ENCODE measurements around the gene CTAG1A. TPM values are rescaled to one million over a fixed set of nuclear protein-coding genes. Genes with fewer than 3 reads are reported as not detected.
"Not testable (repeated sequence)": the region's sequence is repeated elsewhere in the genome, so short reads cannot be mapped to it uniquely, and the experiment has no call there.

The CTAG1A gene
- total and polyA plus RNA-seq, 4 donors: not detected

- ATAC-seq (ENCODE audit: low FRiP score) (no peak), DNase-seq (no peak)
- no peaks in the 10 kb centered on the region for H3K9me3 ChIP-seq (ENCODE audit: control insufficient read depth, low read length)
- no peaks in the 10 kb centered on the region for H3K36me3 ChIP-seq (ENCODE audit: control insufficient read depth in 1 of 2, insufficient read depth in 2 of 2, low read length in 1 of 2)
- no peaks in the 10 kb centered on the region for H3K4me1 ChIP-seq (ENCODE audit: control insufficient read depth in 1 of 2, insufficient read depth in 2 of 2, low read length in 2 of 2)
- no peak overlapping the region for H3K27ac ChIP-seq (ENCODE audit: low read depth in 1 of 2, low read length in 2 of 2)
- no peak overlapping the region for H3K4me3 ChIP-seq (ENCODE audit: low read length in 2 of 2)
- intact Hi-C loops (cut with DNase I): no loop called here
- 89 to 93% methylated on average over 18 of the region's 18 CpGs for WGBS, 2 donors
- H3K27me3 ChIP-seq (ENCODE audit: control insufficient read depth in 1 of 2, insufficient read depth in 2 of 2, low read length in 1 of 2): no peaks in the 10 kb centered on the region
Measured at GRCh38 chrX:154602766-154603437, 18.0 kb downstream of the CTAG1A start.

DNA sequence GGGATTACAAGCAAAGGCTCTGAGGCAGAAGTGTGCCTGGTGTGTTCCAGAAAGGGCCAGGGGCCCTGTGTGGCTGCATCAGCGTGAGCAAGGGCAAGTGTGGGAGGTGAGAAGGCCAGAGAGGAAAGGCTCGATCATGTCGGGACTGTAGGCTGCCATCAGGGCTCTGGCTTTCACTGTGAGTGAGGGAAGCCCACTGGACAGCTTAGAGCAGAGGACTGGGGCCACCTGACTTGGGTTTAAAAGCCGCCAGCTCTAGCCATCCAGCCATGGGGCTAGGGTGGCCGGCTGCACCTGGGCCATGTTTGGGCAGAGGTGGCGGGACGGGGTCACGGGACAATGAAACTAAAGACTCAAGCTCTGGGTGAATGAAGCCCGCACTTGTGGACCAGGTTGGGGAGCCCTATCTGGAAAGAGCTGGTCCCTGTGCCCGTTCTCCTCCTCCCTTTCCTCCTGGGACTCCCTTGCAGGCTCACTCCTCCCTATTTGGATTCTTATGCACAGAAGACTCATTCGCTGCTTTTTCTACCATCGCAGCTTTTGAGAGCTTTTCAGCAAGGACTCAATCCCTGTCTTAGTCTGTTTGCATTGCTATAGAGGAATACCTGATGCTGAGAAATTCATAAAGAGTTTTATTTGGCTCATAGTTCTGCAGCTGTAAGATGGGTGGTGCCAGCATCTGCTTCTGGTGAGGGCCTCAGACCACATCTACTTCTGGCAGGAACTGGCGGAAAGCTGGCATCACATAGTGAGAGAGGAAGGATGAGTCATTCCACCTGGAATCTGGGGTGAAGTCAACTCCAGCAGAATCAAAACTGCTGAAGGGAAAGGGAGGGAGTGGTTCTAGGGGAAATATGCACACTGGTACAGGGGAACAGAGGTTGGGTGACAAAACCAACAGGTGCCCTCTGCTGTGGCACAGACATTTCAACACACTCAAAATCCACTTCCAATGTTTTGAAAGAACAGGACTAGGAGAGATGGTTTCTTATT, 18.8 kb downstream of the CTAG1A start:
- H3K4me1 ChIP-seq (ENCODE audit: control insufficient read depth in 1 of 2, insufficient read depth in 2 of 2, low read length in 2 of 2): no peaks in the 10 kb centered on the region
- no peak for DNase-seq
- 67 to 68% methylated on average over 13 of the region's 13 CpGs for WGBS, 2 donors
- H3K27ac ChIP-seq (ENCODE audit: low read depth in 1 of 2, low read length in 2 of 2): peak overlapping the region in 1 of 2 donors; percentile 30
- H3K36me3 ChIP-seq (ENCODE audit: control insufficient read depth in 1 of 2, insufficient read depth in 2 of 2, low read length in 1 of 2): no peaks in the 10 kb centered on the region
- ATAC-seq (ENCODE audit: low FRiP score): no peak
- intact Hi-C loops (cut with DNase I): no loop called here
- H3K9me3 ChIP-seq (ENCODE audit: control insufficient read depth, low read length): no peaks in the 10 kb centered on the region
- no peaks in the 10 kb centered on the region for H3K27me3 ChIP-seq (ENCODE audit: control insufficient read depth in 1 of 2, insufficient read depth in 2 of 2, low read length in 1 of 2)
- no peak overlapping the region for H3K4me3 ChIP-seq (ENCODE audit: low read length in 2 of 2)

DNA sequence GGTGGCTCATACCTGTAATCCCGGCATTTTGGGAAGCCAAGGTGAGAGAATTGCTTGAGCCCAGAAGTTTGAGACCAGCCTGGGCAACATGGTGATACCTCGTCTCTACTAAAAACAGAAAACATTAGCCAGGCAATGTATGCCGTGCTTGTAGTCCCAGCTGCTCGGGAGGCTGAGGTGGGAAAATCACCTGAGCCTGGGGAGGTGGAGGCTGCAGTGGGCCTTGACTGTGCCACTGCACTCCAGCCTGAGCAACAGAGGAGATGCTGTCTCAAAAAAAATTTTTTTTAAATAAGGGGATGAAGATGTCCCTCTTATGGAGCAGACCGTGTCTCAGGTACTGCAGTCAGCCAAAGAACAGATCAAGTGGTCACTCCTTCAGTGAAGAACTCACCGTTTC, 20.6 kb downstream of the CTAG1A start:
- H3K36me3 ChIP-seq (ENCODE audit: control insufficient read depth in 1 of 2, insufficient read depth in 2 of 2, low read length in 1 of 2): no peaks in the 10 kb centered on the region
- no peak for ATAC-seq (ENCODE audit: low FRiP score)
- H3K9me3 ChIP-seq (ENCODE audit: control insufficient read depth, low read length): no peaks in the 10 kb centered on the region
- H3K27ac ChIP-seq (ENCODE audit: low read depth in 1 of 2, low read length in 2 of 2): no peak overlapping the region
- no peaks in the 10 kb centered on the region for H3K4me1 ChIP-seq (ENCODE audit: control insufficient read depth in 1 of 2, insufficient read depth in 2 of 2, low read length in 2 of 2)
- intact Hi-C loops (cut with DNase I): no loop called here
- 77 to 89% methylated on average over 6 of the region's 6 CpGs for WGBS, 2 donors
- DNase-seq: no peak
- H3K27me3 ChIP-seq (ENCODE audit: control insufficient read depth in 1 of 2, insufficient read depth in 2 of 2, low read length in 1 of 2): no peaks in the 10 kb centered on the region
- no peak overlapping the region for H3K4me3 ChIP-seq (ENCODE audit: low read length in 2 of 2)

GRCh38 chrX:154607370-154607769, 22.4 kb downstream of the CTAG1A start:
- 73 to 79% methylated on average over 6 of the region's 6 CpGs for WGBS, 2 donors
- intact Hi-C loops (cut with DNase I): no loop called here
- Histone ChIP-seq H3K9me3 (ENCODE audit: control insufficient read depth, low read length) (no peaks in the 10 kb centered on the region), H3K4me1 (ENCODE audit: control insufficient read depth in 1 of 2, insufficient read depth in 2 of 2, low read length in 2 of 2) (no peaks in the 10 kb centered on the region), H3K4me3 (ENCODE audit: low read length in 2 of 2) (no peak overlapping the region), H3K36me3 (ENCODE audit: control insufficient read depth in 1 of 2, insufficient read depth in 2 of 2, low read length in 1 of 2) (no peaks in the 10 kb centered on the region), H3K27ac (ENCODE audit: low read depth in 1 of 2, low read length in 2 of 2) (no peak overlapping the region), H3K27me3 (ENCODE audit: control insufficient read depth in 1 of 2, insufficient read depth in 2 of 2, low read length in 1 of 2) (no peaks in the 10 kb centered on the region)
- ATAC-seq (ENCODE audit: low FRiP score): no peak
- DNase-seq: no peak

GRCh38 chrX:154607976-154608375, 23.0 kb downstream of the CTAG1A start:
- H3K27ac ChIP-seq (ENCODE audit: low read depth in 1 of 2, low read length in 2 of 2); H3K36me3 ChIP-seq (ENCODE audit: control insufficient read depth in 1 of 2, insufficient read depth in 2 of 2, low read length in 1 of 2); ATAC-seq (ENCODE audit: low FRiP score); intact Hi-C loops (cut with DNase I); H3K27me3 ChIP-seq (ENCODE audit: control insufficient read depth in 1 of 2, insufficient read depth in 2 of 2, low read length in 1 of 2); DNase-seq; H3K9me3 ChIP-seq (ENCODE audit: control insufficient read depth, low read length); H3K4me3 ChIP-seq (ENCODE audit: low read length in 2 of 2); H3K4me1 ChIP-seq (ENCODE audit: control insufficient read depth in 1 of 2, insufficient read depth in 2 of 2, low read length in 2 of 2): not testable (repeated sequence)
- 80 to 86% methylated on average over 11 of the region's 11 CpGs for WGBS, 2 donors

- H3K27ac ChIP-seq (ENCODE audit: low read depth in 1 of 2, low read length in 2 of 2); ATAC-seq (ENCODE audit: low FRiP score); intact Hi-C loops (cut with DNase I); DNase-seq; H3K9me3 ChIP-seq (ENCODE audit: control insufficient read depth, low read length); H3K36me3 ChIP-seq (ENCODE audit: control insufficient read depth in 1 of 2, insufficient read depth in 2 of 2, low read length in 1 of 2); H3K27me3 ChIP-seq (ENCODE audit: control insufficient read depth in 1 of 2, insufficient read depth in 2 of 2, low read length in 1 of 2); H3K4me1 ChIP-seq (ENCODE audit: control insufficient read depth in 1 of 2, insufficient read depth in 2 of 2, low read length in 2 of 2); H3K4me3 ChIP-seq (ENCODE audit: low read length in 2 of 2): not testable (repeated sequence)
- WGBS, 2 donors: 78 to 84% methylated on average over 12 of the region's 12 CpGs
Measured at GRCh38 chrX:154608823-154609222, 23.9 kb downstream of the CTAG1A start.

DNA sequence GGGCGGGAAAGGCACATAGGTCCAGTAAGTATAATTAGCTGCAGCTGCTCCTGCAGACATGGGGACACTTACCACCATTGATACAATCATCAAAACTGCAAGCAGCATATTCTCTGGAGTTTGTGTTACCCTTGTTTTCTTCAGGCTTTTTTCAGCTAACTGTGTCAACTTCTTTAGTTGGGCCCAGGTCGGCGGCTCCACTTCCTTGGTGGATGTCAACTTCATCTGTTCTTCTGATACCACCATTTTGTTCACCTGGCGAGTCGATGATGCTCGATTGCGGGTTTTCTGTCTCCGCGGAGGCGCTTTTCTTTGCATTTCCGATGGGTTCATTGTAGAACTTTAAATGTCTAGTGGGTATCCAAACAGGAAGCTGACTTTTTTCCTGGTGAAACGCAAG, 26.2 kb downstream of the CTAG1A start:
- H3K27ac ChIP-seq (ENCODE audit: low read depth in 1 of 2, low read length in 2 of 2); H3K4me3 ChIP-seq (ENCODE audit: low read length in 2 of 2); DNase-seq; H3K9me3 ChIP-seq (ENCODE audit: control insufficient read depth, low read length); H3K4me1 ChIP-seq (ENCODE audit: control insufficient read depth in 1 of 2, insufficient read depth in 2 of 2, low read length in 2 of 2); ATAC-seq (ENCODE audit: low FRiP score); H3K36me3 ChIP-seq (ENCODE audit: control insufficient read depth in 1 of 2, insufficient read depth in 2 of 2, low read length in 1 of 2); H3K27me3 ChIP-seq (ENCODE audit: control insufficient read depth in 1 of 2, insufficient read depth in 2 of 2, low read length in 1 of 2); intact Hi-C loops (cut with DNase I): not testable (repeated sequence)
- 90 to 94% methylated on average over 12 of the region's 12 CpGs for WGBS, 2 donors

GRCh38 chrX:154613586-154613985, 28.7 kb downstream of the CTAG1A start:
- H3K4me3 ChIP-seq (ENCODE audit: low read length in 2 of 2); ATAC-seq (ENCODE audit: low FRiP score); DNase-seq; H3K27me3 ChIP-seq (ENCODE audit: control insufficient read depth in 1 of 2, insufficient read depth in 2 of 2, low read length in 1 of 2); H3K4me1 ChIP-seq (ENCODE audit: control insufficient read depth in 1 of 2, insufficient read depth in 2 of 2, low read length in 2 of 2); intact Hi-C loops (cut with DNase I); H3K27ac ChIP-seq (ENCODE audit: low read depth in 1 of 2, low read length in 2 of 2); H3K9me3 ChIP-seq (ENCODE audit: control insufficient read depth, low read length); H3K36me3 ChIP-seq (ENCODE audit: control insufficient read depth in 1 of 2, insufficient read depth in 2 of 2, low read length in 1 of 2): not testable (repeated sequence)
- 9 to 41% methylated on average over 4 to 5 of the region's 12 CpGs for WGBS, 2 donors

Data from aorta (tissue), 5 donors.